MM.1S (cell line): ENCODE data around the gene ELMO1.

Experiments
- DNase-seq: peaks from one replicate; pipeline ENCODE4 v3.0.0-alpha.2; 2015
- H2AFZ ChIP-seq: fragments of 300-600 bp; sonication (generic); 2 replicates; pipeline ENCODE4 v1.6.0; 2016; ENCODE audit warnings: antibody characterized with exemption, low read length
- H3F3A ChIP-seq: fragments of 300-600 bp; sonication (generic); 2 replicates; pipeline ENCODE4 v1.6.1; 2016; ENCODE audit warnings: mild to moderate bottlenecking, antibody characterized with exemption, low read length, moderate library complexity, mixed read lengths; ENCODE audit not compliant: insufficient read depth
- H3K27ac ChIP-seq: fragments of 300-600 bp; sonication (generic); 2 replicates; pipeline ENCODE4 v1.5.1; 2016; ENCODE audit warnings: mild to moderate bottlenecking, low read length
- H3K27me3 ChIP-seq: fragments of 300-600 bp; sonication (generic); replicated peaks from 2 replicates; pipeline ENCODE4 v1.6.0; 2016; ENCODE audit warnings: low read length; ENCODE audit not compliant: insufficient read depth
- H3K36me3 ChIP-seq: fragments of 300-600 bp; sonication (generic); replicated peaks from 2 replicates; pipeline ENCODE4 v1.6.1; 2016; ENCODE audit warnings: mild to moderate bottlenecking, low read length, mixed read lengths; ENCODE audit not compliant: insufficient read depth
- H3K4me1 ChIP-seq: fragments of 300-600 bp; sonication (generic); 2 replicates; pipeline ENCODE4 v1.6.1; 2016; ENCODE audit warnings: low read length, mixed read lengths
- H3K4me2 ChIP-seq: fragments of 300-600 bp; sonication (generic); 2 replicates; pipeline ENCODE4 v1.6.0; 2016; ENCODE audit warnings: low read depth, low read length
- H3K4me3 ChIP-seq: fragments of 300-600 bp; sonication (generic); 2 replicates; pipeline ENCODE4 v1.5.1; 2016; ENCODE audit warnings: low read length, mixed read lengths
- H3K79me2 ChIP-seq: fragments of 300-600 bp; sonication (generic); 2 replicates; pipeline ENCODE4 v1.6.1; 2016; ENCODE audit warnings: mixed run types, low read length, mixed read lengths
- H3K9ac ChIP-seq: fragments of 300-600 bp; sonication (generic); 2 replicates; pipeline ENCODE4 v1.6.1; 2016; ENCODE audit warnings: low read length, mixed read lengths
- H3K9me2 ChIP-seq: fragments of 300-600 bp; sonication (generic); replicated peaks from 2 replicates; pipeline ENCODE4 v1.6.1; 2016; ENCODE audit warnings: mild to moderate bottlenecking, low read length, mixed read lengths; ENCODE audit not compliant: insufficient read depth
- H3K9me3 ChIP-seq: fragments of 300-600 bp; sonication (generic); replicated peaks from 2 replicates; pipeline ENCODE4 v1.6.1; 2016; ENCODE audit warnings: mild to moderate bottlenecking, low read length, mixed read lengths; ENCODE audit not compliant: insufficient read depth
- H4K20me1 ChIP-seq: fragments of 300-600 bp; sonication (generic); 2 replicates; pipeline ENCODE4 v1.6.1; 2016; ENCODE audit warnings: mild to moderate bottlenecking, low read length, moderate library complexity, mixed read lengths; ENCODE audit not compliant: insufficient read depth
- EZH2 ChIP-seq: fragments of 300-600 bp; sonication (generic); optimal IDR thresholded peaks from 2 replicates; pipeline ENCODE3; 2017; ENCODE audit warnings: low read depth, mild to moderate bottlenecking, antibody characterized with exemption, low read length, mixed read lengths
- EZH2phosphoT487 ChIP-seq: fragments of 300-600 bp; sonication (generic); IDR thresholded peaks from 2 replicates; pipeline ENCODE4 v1.6.1; 2018; ENCODE audit warnings: antibody characterized with exemption, low read length
- TF ChIP-seq, protein P1 (sequence below): fragments of 300-600 bp; sonication (generic); IDR thresholded peaks from 2 replicates; pipeline ENCODE4 v1.5.1; 2016; ENCODE audit warnings: antibody characterized with exemption, low read length, mixed read lengths

Gene ELMO1

DNA sequence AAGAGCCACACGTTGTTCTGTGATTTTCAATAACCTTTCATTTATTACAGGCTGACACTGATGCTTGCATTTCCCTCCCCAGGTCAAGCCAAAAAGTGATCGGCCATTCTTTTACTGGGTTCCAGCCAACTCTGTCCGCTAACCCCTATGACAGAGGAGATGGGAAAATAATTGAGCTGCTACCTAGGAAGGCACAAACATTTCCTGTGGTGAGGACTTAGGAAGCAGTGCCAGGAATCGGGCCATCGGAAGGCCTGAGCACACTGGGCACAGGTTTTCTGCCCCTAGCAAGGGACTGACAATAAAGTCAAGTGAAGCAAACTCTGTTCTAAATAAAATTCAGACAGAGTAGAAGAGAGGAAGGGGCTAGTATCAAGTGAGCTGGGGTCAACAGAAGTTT, 411.4 kb downstream of the ELMO1 start:
- Histone ChIP-seq H3K27me3 (no peaks in the 10 kb centered on the region), H3K9me2 (no peaks in the 10 kb centered on the region), H2AFZ (no peak overlapping the region), H3K27ac (no peak overlapping the region), H3K4me3 (no peak overlapping the region), H3K4me2 (no peak overlapping the region), H4K20me1 (no peaks in the 10 kb centered on the region), H3K79me2 (no peaks in the 10 kb centered on the region), H3K9me3 (no peaks in the 10 kb centered on the region), H3K4me1 (no peaks in the 10 kb centered on the region), H3K9ac (no peak overlapping the region), H3K36me3 (no peaks in the 10 kb centered on the region), H3F3A (no peaks in the 10 kb centered on the region)
- TF ChIP-seq EZH2 (no peak), EZH2phosphoT487 (no peak)
- TF ChIP-seq, protein P1, sequence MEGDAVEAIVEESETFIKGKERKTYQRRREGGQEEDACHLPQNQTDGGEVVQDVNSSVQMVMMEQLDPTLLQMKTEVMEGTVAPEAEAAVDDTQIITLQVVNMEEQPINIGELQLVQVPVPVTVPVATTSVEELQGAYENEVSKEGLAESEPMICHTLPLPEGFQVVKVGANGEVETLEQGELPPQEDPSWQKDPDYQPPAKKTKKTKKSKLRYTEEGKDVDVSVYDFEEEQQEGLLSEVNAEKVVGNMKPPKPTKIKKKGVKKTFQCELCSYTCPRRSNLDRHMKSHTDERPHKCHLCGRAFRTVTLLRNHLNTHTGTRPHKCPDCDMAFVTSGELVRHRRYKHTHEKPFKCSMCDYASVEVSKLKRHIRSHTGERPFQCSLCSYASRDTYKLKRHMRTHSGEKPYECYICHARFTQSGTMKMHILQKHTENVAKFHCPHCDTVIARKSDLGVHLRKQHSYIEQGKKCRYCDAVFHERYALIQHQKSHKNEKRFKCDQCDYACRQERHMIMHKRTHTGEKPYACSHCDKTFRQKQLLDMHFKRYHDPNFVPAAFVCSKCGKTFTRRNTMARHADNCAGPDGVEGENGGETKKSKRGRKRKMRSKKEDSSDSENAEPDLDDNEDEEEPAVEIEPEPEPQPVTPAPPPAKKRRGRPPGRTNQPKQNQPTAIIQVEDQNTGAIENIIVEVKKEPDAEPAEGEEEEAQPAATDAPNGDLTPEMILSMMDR: no peak
- no peak for DNase-seq

DNA sequence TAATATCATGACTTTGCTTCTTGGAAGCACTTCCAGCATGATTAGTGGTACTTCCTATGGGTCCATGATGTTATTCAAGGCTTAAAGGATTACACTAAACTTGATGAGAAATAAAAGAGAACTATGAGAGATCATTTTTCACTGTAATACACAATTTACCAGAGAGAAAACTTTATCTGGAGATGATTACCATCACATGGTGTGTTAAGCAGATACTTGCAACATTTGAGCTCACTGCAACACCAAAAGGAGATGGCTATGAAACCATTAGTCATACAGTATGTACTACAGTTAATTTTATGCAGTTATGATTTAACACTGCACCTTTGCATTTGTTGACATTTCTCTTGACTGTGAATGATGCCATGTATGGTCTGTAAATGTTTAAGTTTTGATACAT, 413.0 kb downstream of the ELMO1 start:
- Histone ChIP-seq H2AFZ (no peak overlapping the region), H3K79me2 (no peaks in the 10 kb centered on the region), H3K27me3 (no peaks in the 10 kb centered on the region), H3K36me3 (no peaks in the 10 kb centered on the region), H3K4me2 (no peak overlapping the region), H3K9me3 (no peaks in the 10 kb centered on the region), H3K27ac (no peak overlapping the region), H3F3A (no peaks in the 10 kb centered on the region), H3K9me2 (no peaks in the 10 kb centered on the region), H3K4me1 (no peaks in the 10 kb centered on the region), H3K4me3 (no peak overlapping the region), H4K20me1 (no peaks in the 10 kb centered on the region), H3K9ac (no peak overlapping the region)
- no peak for DNase-seq
- TF ChIP-seq EZH2 (no peak), EZH2phosphoT487 (no peak)
- TF ChIP-seq, protein P1: no peak

DNA sequence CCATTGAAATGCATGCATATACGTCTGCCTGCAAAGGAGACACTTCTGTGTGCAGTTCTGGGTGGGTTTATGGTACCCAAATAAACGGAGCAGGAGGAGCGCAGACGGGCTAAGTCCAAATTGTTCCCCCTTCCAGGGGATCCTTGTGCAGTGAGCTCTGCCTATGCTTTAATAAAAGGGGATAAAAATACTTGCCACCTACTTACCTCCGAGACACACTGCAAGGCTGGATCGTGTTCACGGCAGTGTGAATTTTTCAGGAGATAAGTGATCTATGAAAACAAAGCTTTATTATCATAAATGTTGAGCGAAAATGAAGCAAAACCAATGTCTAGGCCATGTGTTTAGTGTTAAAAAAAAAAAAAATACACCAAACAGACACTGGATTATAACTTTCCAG, 415.5 kb downstream of the ELMO1 start:
- Histone ChIP-seq H3K4me1 (no peaks in the 10 kb centered on the region), H3K4me2 (no peak overlapping the region), H2AFZ (no peak overlapping the region), H3K9me3 (no peaks in the 10 kb centered on the region), H3K9me2 (no peaks in the 10 kb centered on the region), H4K20me1 (no peaks in the 10 kb centered on the region), H3K36me3 (no peaks in the 10 kb centered on the region), H3K9ac (no peak overlapping the region), H3K4me3 (no peak overlapping the region), H3K79me2 (no peaks in the 10 kb centered on the region), H3K27me3 (no peaks in the 10 kb centered on the region), H3F3A (no peaks in the 10 kb centered on the region), H3K27ac (no peak overlapping the region)
- TF ChIP-seq EZH2: no peak
- no peak for TF ChIP-seq EZH2phosphoT487
- no peak for DNase-seq

DNA sequence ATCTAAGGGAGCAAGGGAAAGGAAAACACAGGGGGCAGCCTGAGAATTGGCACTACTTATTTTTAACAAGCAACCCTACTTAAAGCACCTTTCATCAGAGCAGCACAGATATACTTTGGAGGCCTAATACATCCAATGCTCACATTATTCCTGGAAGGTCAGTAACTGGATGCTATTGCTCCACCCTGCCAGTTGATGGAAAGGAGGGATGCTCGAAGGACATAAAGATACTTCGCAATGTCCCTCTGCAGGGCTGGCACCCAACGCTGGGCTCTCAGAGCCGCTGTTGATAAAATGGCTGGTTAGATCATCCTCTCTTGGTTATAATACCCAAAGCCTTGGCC, 416.4 kb downstream of the ELMO1 start:
- H2AFZ ChIP-seq: no peak overlapping the region
- no peak overlapping the region for H3K27ac ChIP-seq
- no peak overlapping the region for H3K4me2 ChIP-seq

More for the DNA sequence above, 416.4 kb downstream of the ELMO1 start:
- no peak overlapping the region for H3K4me3 ChIP-seq
- TF ChIP-seq EZH2phosphoT487 (no peak), EZH2 (no peak)
- TF ChIP-seq, protein P1: no peak
- DNase-seq: no peak
- no peaks in the 10 kb centered on the region for H3K9me2 ChIP-seq
- no peaks in the 10 kb centered on the region for H3K36me3 ChIP-seq
- H3K9ac ChIP-seq: no peak overlapping the region
- H3K4me1 ChIP-seq: no peaks in the 10 kb centered on the region
- H4K20me1 ChIP-seq: no peaks in the 10 kb centered on the region
- no peaks in the 10 kb centered on the region for H3K9me3 ChIP-seq
- H3F3A ChIP-seq: no peaks in the 10 kb centered on the region
- no peaks in the 10 kb centered on the region for H3K27me3 ChIP-seq
- no peaks in the 10 kb centered on the region for H3K79me2 ChIP-seq
